GM18867 (cell line): ENCODE data around the gene CBFB.
"Not testable (repeated sequence)": the region's sequence is repeated elsewhere in the genome, so short reads cannot be mapped to it uniquely, and the experiment has no call there.

Experiments used
- ATAC-seq: cut with Tn5 transposase; IDR thresholded peaks from one replicate; pipeline ENCODE4 v1.9.1; 2021; ENCODE audit warnings: mild to moderate bottlenecking, moderate library complexity; ENCODE audit not compliant: unreplicated experiment

CBFB gene

GRCh38 chr16:67120025-67120424 is 91.1 kb downstream of the CBFB start:
- ATAC-seq: no peak

DNA sequence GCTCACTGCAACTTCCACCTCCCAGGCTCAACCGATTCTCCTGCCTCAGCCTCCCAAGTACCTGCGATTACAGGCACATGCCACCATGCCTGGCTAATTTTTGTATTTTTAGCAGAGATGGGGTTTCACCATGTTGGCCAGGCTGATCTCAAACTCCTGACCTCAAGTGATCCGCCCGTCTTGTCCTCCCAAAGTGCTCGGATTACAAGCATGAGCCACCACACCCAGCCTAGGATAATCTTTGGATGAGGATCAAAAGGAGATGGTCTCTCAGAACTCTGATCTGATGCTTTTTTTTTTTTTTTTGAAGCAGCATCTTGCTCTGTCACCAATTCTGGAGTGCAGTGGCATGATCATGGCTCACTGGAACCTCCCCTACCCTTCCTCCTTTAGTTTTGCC is 93.8 kb downstream of the CBFB start:
- not testable (repeated sequence) for ATAC-seq

DNA sequence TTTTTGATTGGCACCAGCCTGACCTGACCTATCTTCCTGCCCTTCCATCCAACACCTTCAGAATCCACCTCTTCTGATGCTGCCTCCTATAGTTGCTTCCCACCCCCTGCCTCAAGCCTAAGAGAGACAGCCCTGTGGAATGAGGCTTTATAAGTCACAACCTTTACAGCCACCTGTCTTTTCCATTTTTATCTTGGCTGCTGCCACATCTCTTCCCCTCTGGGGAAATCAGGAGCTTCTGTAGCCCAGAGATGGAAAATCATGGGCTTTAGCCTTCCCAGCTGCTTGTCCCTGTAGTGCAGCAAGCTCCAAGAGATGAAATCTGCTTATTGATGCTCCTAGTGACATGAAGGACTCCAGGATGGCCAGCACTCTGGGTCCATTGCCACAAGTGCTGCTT is 99.5 kb downstream of the CBFB start:
- no peak for ATAC-seq

DNA sequence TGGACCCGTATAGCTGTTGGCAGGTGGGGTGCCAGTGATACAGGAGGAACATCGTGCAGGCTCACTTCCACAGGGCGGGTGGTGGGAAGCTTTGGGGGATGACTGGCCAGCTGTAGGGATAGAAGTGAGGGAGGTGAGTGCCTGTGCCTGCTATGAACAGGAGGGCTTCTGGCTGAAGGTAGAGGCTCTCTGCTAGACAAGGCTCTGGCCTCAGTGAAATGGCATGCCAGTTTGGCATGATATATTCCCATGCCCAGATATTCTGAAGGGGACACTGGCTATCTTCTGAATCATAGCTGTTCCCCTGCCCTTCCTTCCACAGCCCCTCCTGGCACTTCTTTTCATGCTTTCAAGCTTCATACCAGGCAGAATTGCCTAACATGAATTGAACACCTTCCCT is 99.9 kb downstream of the CBFB start:
- ATAC-seq: no peak

GRCh38 chr16:67129422-67129821 is 100.5 kb downstream of the CBFB start:
- ATAC-seq: no peak

- ATAC-seq: no peak
Observed at GRCh38 chr16:67137605-67138004, 108.7 kb downstream of the CBFB start.

DNA sequence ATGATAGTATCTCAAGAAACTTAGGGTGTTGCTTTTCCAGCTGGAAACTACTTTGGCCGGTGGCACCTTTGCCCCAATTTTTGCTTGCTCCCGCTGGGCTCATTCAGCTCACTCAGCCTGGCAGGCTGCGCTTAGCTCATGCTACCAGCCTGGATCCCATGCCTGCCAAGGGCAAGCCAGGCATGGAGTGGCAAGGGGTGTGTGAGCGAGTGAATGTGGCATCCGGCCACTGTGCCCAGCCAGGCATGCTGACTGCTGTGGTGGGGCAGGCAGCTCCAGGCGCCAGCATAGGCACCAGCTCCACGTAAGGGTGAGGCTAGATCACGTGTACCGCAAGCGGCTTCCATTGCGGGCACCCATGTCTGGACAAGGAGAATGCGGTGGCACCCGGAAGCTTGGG is 112.4 kb downstream of the CBFB start:
- ATAC-seq: no peak

GRCh38 chr16:67142342-67142741 is 113.4 kb downstream of the CBFB start:
- no peak for ATAC-seq

GRCh38 chr16:67144943-67145342 is 116.0 kb downstream of the CBFB start:
- no peak for ATAC-seq

- no peak for ATAC-seq
Observed at GRCh38 chr16:67145746-67146145, 116.8 kb downstream of the CBFB start.

DNA sequence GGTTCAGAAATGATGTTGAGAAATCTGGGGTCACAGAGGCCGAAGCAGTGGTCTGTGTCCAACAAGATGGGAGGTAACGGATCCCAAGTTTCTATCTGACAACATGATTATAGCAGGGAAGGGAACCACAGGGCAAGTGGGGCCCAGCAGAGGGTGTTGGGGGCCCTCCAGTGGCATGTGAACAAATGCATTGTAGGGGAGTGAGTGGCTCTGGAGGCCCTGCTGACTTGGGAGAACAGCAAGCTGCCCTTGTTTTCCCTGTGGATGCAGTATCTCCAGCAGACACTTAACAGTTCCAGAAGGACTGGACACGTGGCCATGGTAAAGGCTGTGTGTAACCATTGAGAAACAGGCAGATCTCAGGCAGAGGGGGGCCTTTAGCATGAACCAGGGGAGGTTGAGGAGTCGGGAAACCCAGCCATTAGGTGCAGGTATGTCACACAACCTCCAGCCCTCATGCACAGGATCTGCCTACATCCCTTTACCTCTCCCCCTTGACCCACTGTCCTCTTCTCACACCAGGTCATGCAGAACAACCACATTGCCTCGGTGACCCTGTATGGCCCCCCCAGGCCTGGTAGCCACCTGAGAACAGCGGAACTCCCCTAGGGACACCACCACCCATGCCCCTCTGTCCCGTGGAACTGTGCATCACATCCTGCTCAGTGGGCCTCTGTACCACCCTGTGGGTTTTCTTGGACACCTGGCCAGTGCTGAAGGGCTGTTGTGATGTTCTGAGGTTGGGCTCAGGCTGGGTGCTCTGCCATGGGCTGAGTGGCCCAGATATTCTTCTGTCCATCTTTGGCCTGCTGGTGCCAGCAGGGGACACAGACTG is 117.8 kb downstream of the CBFB start:
- ATAC-seq: no peak

GRCh38 chr16:67147437-67148140 is 118.6 kb downstream of the CBFB start:
- ATAC-seq: no peak

DNA sequence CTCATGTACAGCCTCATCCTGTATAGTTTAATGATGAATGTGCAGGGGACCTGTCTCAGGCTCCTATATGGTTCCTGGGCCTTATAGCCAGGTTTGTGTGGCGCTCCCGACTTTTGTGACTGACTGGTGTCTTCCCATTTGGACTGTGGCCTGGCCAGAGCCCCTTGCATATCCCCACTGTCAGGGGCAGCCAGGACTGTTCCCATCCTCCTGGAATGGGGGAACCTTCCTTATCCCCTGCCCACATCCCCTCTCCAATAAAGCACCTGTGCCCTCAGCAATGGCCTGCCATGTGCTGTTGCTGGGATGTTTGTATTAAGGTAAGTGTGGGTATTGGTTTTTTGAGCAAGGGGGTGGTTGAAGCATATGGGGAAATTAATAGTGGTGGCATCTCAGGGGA is 119.3 kb downstream of the CBFB start:
- ATAC-seq: no peak

DNA sequence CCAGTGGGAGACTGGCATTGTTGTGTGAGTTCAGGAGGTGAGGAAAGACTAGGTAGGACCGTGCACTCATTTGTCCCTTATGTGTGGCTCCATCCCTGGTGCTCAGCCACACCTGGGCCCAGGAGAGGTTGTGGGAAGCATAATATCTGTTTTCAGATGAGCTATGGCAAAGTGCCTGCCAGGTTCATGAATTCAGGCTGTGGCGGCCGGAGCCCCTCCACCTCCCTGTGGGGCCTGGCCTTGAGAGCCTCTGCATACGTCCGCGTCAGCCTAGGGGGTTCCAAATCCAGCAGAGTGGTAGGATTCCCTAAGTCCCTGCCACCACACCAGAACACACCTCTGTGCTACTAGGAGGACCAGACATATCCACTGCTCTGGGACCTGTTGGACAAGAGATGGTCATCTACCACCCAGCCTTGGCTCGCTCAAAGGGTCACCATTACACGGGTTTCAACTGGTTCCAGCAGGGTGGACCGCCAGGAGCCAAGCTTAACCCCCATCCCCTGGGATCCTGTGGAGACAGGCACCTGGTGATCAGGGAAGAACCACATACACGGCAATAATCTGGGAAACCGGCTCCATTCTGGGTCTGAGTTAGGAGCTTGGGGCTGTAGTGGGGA is 119.8 kb downstream of the CBFB start:
- no peak for ATAC-seq

DNA sequence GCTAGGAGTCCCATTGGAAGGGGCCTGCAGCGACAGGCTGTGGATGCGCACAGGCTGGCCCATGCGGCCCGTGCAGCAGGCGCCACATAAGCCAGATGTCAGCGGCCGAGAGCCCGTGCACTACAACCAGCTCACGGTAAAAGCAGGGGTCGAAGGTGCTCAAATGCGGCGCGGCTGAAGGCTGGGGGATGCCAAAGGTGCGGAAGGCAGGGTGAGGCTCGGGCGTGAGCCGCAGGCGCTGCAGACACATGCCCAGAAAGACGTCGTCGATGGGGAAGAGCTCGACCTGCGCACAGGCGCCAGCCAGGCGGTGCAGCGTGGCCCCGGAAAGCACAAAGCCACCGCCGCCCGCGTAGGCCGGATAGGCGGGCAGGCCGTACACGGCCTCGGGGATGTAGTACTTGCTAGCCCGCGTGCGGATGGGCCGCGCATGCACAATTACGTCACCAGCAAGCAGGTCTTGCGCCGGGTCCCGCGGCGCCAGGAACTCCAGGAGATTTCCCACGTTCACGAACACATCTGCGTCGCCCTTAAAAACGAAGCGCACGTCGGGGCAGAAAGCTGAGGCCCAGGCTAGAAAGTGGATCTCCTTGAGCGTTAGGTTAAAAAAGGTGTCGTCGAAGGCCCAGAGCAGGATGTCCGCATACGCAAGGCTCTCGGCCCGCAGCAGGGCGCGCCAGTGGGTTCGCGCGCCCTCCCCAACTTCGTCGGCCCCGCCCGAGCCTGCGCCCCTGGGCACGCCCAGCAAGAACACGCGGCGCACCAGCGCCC is 120.5 kb downstream of the CBFB start:
- ATAC-seq: no peak

GRCh38 chr16:67150047-67150832 is 121.3 kb downstream of the CBFB start:
- peak; percentile 10 for ATAC-seq
